Sigmoid colon (tissue), 4 donors: Measurements from ENCODE around the gene ELF1.

Experiments used
- CTCF ChIP-seq, 4 experiments: fragments of 450-650 bp in 3 of 4; fragments of 200-600 bp in 1 of 4; IDR thresholded peaks; one replicate each; pipeline ENCODE4 v1.5.1; 2016 to 2019; ENCODE audit warnings: antibody characterized with exemption in 4 of 4, mild to moderate bottlenecking in 3 of 4, moderate library complexity in 2 of 4
- POLR2A ChIP-seq, 2 donors: fragments of 450-650 bp; IDR thresholded peaks; one replicate each; pipeline ENCODE4 v1.6.1; 2016; ENCODE audit warnings: antibody characterized with exemption in 2 of 2, mild to moderate bottlenecking in 2 of 2, moderate library complexity in 2 of 2
- POLR2AphosphoS5 ChIP-seq, 4 donors: sonication (generic); formaldehyde crosslinking; IDR thresholded peaks; one replicate each; pipeline ENCODE4 v1.6.1; 2017; ENCODE audit warnings: antibody characterized with exemption in 4 of 4

GRCh38 chr13:40987606-40988280 lies 31.4 kb downstream of the ELF1 start:
- no peak for TF ChIP-seq CTCF (IDR thresholded peaks at IDR 0.05)
- TF ChIP-seq POLR2A (IDR thresholded peaks at IDR 0.05) = no peak
- TF ChIP-seq POLR2AphosphoS5 (IDR thresholded peaks at IDR 0.05) = no peak
